ENCODE results near the gene SS18L1.

The SS18L1 gene

DNA sequence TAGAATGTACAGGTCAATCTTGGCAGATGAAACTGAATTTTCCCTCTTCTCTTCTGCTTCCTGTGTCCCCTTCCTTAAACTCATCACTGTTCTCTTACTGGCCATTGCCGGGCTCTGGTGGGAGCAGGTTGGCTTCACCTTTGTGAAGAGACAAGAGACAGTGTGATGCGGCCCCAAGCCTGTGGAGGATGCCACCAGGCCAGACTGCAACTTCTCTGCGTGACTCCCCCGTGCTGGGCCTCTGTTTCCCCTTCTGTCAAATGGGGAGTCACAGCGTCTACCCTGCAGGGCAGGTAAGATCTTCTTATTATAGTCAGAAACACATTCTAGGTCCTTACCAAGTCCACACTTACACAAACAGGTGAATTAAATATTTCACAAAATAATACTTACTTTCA is 23.2 kb upstream of the SS18L1 start:
- no peak for DNase-seq

DNA sequence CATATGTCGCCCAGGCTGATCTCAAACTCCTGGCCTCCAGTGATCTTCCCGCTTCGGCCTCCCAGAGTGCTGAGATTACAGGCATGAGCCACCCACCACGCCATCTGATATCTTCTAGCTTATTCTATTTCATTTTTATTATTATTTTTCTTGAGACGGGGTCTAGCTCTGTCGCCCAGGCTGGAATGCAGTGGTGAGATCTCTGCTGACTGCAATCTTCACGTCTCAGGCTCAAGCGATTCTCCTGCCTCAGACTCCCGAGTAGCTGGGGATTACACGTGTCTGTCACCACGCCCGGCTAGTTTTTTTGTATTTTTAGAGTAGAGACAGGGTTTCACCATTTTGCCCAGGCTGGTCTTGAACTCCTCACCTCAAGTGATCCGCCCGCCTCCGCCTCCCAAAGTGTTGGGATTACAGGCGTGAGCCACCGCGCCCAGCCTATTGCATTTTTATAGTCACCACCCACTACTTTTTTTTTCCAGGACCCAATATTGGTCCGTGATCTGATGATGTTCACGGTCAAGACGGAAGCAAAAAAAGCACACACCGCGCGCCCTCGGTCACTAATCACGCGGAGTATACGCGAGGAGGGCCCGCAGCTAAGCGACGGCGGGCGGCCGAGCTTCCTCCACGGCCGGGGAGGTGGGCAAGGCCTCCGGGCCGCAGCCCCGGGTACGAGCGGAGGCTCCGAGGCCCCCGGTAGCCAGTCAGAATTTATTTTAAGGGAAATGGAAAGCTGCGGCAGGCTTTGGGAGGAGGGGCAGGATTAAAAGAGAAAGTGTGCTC is 22.4 kb upstream of the SS18L1 start:
- peak in 1 of 5 experiments; percentile 34 for DNase-seq

DNA sequence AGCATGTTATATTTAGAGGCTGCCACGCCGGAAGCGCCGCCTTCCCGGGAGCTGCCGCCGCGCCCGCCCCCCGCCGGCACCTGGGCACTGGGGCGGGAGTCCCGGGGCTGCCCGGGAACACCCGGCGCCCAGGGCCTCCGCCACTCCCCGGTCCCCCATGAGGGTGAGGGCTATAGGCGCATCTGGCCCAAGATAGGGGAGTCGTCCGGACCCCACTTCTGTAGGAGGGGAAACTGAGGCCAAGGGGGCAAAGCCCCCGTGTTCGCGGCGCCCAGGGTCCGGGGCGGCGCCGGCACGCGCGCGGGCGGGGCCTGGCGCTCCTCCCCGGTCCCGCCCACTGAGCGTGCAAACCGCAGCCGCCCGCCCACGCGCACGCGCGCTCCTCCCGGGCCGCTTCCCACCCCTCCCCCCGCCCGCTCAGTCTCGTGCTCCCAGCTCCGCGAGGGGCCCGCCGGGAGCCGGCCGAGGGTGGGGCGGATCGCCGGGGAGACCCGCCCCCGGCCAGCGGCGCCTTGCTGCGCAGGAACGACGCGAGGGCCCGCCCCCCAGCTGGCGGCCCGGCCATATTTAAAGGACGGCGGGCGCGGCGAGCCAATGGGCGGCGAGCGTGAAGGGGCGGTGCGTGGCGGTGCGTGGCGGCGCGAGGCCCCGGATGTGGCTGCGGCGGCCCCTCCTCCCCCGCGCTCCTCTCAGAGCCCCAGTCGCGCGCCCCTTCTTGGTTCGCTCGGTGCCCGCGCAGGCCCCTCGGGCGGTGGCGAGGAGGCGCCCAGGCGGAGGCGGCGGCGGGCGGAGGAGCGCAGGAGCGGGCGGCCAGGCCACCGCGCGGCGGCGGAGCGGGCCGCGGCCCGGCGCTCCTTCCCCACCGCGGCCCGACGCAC is 21.6 kb upstream of the SS18L1 start, which contains the start of gene LSM14B:
LSM14B (plus strand) TSS at position 700 of the 878 bp plus-strand sequence. CDS start 192 bp downstream, outside the sequence.
- DNase-seq, result peak; percentile 93 to 98 (median 94)

DNA sequence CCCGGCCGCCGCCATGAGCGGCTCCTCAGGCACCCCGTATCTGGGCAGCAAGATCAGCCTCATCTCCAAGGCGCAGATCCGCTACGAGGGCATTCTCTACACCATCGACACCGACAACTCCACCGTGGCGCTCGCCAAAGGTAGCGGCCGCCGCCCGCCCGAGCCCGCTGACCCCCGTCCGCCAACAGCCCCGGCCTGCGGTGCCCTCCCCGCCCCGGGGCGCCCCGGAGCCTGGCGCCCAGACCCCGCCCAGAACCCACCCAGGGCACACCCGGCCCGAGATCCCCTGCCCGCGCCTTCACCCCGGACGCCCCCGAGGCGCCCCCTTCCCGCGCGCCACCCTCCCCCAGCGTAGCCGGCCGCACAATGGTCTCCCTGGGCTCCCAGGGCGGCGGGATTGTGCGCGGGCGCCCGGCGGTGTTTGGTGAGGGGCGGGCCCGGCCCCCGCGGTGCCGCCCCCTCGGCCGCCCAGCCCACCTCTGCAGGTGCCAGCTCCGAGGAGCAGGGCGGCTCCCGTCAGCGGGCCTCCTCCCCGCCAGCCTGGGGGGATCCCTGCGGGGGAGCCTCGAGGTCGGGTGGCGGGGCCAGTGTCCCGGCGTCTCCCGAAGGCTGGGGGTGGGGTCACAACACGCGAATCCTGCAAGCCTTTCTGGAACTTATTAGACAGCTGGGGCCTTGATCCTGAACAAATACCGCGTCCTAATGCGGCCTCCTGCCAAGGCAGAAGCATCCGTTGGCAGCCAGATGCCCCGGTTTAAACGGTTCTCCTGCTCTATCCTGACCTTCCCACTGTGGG is 20.7 kb upstream of the SS18L1 start:
- peak in 4 of 5 experiments; percentile 19 to 45 (median 38) for DNase-seq

DNA sequence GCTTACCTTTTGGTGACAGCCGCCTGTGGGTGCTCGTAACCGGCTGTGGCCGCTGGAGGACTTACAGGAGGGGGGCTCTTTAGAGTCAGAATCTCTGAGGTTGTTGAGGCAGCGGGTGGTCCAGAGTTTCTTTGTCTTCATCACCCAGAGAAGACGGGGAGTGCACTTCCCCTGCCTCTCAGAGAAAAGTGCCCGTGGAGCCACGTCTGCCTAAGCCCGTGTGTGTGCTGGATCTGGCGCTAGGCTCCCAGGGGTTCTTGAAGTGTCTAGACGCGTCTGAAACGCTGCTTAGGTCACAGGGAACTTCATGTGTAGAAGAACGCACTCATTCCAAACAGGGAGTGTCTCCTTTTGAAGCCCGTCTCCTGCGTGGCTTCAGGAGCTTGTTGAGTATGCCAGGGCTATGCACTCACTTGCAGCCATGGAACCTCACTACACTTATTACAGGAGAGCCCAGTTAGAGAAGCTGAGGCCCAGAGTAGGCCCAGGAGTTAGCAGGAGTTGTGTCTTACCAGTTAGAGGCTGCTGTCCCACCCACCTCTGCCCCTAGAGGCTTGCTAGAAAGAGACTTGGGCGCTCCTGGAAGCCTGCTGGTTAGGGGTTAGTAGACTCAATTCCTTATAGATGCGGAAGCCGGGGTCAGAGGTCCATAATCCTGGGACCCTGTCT is 20.0 kb upstream of the SS18L1 start:
- no peak for DNase-seq

DNA sequence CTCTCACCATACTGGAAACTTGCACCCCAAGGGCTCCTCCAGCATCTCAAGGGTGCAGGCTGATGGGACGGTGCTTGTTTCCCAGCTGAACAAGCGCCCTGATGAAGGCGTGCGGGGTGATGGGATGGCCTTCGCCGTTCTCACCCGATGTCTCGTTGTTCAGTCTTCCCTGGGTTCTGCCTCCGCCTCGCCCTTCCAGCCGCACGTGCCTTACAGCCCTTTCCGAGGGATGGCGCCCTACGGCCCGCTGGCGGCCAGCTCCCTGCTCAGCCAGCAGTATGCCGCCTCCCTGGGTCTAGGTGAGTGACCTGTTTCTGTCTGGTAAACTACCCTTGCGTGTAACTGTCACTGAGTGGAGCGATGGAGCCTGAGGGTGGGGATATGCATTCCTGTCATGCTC is 17.4 kb upstream of the SS18L1 start:
- no peak for DNase-seq

DNA sequence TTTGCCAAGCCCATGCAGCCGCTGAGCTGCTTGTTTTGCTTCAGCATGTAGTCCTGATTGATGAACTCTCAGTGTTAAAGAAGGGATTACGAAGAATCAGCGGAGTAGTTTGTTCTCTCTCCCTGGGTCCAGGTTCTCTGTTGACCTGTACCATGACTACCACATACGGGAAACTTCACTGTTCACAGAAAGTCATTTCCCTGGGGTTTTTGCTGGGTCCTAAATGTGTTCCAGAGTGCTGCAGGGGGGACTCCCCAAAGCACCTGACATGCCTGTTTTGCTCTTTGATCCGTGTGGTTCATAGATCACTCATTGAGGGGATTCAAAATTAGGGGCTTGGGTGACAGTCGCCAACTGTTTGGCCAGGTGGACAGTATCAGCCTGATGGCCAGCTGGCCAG is 15.8 kb upstream of the SS18L1 start:
- DNase-seq, result no peak

DNA sequence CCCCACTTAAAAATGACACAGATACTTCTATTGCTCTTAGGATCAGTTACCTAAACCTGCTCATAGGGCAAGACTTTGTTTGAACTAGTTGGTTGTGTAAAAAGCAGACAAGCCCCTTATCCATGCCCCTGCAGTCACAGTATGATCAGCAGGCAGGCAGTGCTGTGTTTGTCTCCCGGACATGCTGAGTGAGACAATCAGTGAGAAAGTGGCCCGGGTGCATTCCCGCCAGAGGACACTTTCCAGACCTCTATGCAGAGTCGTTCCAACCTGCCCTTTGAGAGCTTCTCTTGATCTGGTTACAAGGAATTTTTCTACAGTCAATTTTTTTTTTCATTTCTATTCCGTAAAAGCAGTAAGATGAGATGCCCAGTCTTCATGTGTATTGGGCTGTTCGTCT is 15.1 kb upstream of the SS18L1 start:
- no peak for DNase-seq

DNA sequence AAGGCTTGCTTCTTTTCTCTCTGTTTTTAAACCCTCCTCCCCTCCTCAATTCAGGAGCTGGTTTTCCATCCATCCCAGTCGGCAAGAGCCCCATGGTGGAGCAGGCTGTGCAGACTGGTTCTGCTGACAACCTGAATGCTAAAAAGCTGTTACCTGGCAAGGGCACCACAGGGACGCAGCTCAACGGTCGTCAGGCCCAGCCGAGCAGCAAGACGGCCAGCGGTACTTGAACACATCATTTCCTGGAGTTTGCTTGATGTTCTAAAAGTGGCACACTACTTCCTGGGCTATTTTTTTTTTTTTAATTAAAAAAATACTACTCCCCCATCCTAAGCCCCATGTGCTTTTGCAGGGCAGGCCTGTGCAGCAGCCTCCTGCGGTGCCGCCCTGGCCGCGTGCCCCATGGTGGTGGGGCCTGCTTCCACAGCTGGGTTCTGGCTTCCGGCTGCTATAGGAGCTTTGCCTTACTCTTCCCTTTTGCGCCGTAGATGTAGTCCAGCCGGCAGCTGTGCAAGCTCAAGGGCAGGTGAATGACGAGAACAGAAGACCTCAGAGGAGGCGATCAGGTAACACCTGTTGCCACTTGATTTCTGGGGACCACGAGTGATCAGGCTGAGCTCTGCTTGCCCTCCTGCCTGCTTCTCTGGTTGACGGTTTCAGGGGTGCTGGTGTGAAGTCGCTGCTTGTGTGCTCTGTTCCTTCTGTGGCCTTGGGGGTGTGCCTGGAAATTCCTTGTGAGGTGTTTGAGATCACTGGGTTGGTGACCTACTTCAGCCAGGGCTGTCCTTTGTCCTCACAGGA is 13.6 kb upstream of the SS18L1 start:
- no peak for DNase-seq

DNA sequence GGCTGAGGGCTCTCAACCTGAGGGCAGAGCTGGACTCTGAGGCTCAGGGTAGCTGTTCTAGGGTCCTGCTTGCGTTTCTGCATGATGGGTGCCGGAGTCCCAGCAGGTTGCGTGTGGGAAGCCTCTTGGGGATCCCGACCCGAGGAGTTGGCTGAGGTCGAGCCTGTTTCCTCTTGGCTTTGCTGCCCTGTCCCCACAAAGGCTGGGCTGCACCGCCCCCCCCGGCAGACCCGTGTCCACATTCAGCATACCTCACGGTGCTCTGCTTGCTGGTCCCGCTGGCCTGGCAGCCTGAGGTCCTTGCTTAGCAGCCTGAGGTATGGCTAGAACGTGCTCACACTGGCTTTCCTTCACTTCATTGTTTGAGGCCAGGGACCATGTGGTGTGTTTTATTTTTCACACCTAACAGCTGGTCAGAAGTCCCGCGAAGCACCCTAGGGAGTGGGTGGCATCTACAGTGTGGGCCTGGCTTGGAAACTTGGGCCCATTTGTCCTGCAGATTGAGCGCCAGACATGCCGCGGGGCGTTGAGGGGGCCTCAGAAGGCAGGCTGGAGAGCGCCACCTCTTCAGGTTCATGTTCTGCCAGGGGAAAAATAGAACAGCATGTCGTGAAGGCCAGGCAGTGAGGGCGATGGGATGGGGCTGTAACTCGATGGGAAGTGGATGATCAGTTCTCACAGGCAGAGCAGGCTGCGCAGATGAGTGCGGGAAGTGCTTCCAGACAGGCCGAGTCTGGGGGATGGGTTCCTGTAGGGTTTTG is 11.8 kb upstream of the SS18L1 start:
- no peak for DNase-seq

DNA sequence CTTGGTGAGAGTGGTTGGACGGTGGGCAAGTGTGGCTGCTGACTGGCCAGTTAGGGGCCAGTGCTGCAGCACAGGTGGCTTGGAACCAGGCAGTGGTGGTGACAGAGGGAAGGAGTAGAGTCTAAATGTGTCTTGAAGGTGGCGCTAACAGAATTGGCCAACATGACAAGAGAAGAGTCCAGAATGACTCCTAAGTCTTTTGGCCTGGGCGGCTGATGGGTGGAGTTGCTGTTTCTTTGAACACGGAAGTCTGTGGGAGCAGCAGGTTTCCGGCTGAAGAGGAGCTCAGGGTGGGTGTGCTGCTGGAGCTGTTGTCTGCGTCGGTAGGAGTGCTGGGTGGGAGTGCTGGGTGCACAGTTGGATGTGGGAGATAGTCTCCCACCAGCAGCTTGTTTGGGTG is 11.1 kb upstream of the SS18L1 start:
- DNase-seq, result peak in 1 of 5 experiments; percentile 33

DNA sequence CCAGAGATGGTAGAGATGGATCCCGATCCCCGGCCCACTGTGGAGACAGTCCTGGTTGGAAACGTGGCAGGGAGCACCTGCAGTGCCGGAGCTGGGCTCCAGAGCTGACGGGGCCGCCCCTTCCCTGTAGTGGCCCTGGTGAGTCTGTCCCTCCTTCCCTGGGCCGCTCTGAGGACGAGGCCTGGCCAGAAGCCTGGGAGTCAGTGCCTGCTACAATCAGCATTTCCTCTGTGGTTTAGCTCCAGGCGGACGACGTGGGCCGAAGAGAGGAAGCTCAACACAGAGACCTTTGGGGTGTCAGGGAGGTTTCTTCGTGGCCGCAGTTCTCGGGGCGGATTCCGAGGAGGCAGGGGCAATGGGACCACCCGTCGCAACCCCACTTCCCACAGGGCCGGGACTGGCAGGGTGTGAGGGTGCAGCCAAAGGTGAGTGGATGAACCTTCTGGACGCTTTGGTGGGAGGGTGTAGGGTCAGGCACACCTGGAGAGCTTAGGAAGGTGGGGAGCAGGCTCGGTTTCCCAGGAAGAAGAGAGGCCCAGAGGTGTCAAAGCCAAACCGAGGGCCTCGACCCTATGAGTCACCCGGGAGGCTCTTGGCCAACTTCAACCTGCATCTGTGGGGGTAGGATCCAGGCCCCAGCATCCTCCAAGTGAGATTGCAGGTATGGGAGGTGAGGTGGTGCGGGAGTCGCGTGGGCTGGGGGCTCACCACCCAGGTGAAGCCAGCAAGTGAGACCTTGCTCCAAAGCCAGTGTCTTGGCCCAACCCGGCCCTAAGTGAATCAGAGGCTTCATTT is 10.3 kb upstream of the SS18L1 start:
- DNase-seq, result no peak

DNA sequence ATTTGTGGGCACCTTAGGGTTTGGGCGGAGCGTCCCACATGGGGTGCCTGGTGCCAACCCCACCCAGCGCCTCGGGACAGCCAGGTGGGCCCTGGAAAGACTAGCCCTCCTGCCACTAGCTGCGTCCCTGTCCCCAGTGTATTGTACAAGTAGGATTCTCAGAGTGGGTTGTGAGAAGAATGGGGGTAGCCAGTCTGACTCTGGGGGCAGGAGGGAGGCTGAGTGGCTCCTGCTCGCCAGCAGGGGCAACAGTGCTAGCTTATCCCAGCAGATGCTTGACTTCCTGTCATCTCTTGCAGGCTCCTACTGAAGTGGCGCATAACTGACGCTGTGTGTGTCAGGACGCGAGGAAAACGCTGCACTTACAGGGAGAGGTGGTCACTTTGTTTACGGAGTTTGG is 9.7 kb upstream of the SS18L1 start:
- peak in 1 of 5 experiments; percentile 35 for DNase-seq

DNA sequence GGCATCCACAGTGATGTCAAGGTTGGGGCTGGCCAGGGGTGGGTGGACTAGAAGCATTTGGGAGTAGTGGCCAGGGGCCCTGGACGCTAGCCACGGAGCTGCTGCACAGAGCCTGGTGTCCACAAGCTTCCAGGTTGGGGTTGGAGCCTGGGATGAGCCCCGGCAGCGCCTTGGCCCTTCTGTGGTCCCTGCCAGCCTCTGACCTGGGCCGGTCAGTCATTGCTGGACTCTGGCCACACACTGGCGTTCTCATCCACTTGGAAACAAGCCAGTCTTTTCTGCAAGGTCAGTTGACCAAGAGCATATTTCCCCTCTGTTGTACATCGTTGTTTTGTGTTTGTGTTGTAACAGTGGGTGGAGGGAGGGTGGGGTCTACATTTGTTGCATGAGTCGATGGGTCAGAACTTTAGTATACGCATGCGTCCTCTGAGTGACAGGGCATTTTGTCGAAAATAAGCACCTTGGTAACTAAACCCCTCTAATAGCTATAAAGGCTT is 8.8 kb upstream of the SS18L1 start:
- no peak for DNase-seq

DNA sequence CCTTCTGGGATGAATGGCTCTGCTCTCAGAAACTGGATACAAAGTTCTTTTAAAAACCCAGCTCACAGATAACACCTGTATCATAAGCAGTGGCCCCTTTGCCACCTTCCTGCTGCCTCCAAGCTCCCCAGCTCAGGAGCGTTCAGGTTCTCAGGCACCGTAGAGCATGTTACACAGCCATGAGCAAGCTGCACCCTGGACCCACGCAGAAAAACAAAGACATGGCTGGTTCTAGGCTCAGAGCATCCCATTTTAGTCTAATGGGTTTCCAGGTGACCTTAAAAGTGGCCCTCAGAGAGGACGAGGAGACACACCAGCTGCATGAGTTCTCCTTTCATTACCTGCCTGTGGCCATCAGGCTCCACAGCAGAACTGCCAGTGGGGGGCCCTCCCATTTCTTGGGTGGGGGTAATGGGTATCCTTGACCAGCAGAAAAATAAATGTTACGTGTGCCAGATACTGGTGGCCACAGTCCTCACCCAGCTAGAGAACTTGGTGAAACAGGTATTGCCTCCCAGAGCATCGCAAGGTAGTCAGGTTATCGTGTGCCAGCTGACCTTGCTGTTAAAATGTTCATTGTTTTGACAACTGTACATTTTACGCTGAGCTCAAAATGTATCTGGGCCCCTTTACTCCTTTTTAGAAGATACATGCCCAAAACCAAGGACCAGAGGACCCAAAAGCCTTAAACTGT is 7.8 kb upstream of the SS18L1 start:
- no peak for DNase-seq

DNA sequence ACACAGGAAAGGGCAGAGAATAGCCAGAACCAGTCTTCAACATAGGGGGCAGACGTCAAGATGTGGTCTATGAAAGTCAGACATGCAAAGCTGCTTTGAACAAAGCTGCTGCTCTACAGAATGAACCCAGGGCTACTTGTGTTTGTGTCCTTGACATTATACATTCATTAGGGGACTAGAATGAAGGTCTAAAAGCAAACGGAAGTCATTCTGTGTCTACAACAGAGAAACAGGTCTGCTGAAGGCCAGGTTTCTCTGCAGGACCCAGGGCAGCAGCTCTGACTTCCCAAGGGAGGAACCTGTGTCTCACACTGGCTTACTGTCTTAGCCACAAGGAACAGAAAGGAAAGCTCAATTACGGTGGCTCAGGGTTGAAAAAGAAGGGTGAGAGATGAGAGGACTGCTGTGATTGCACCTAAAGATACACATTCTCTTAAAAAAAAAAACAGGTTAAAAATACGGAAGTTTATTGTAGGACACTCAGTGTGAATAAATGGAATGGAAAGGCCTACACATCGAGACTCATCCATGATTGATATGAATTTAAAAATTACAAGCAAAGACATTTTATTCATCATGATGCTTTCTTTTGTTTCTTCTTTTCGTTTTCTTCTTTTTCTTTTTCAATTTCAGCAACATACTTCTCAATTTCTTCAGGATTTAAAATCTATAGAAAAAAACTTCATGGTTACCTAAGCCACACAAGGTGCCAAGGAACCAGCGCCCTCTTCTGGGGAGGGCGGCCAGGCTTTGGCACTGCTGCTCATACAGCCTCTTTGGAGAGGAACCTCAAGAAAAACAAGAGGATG is 7.1 kb upstream of the SS18L1 start:
- DNase-seq, result peak; percentile 37 to 82 (median 51)

DNA sequence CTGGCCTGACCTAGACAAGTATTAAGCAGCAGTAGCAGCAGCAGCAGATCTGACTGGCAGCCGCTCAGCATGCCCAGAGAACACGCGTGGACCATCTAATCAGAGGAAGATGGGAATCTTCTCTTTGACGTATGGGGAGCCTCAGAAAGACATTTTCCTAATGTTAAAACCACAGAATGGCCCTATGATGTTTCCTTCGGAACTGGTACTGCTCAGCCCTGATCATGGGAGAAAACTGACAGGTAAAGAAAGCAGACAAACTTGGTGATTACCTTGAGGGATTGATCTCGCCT is 6.5 kb upstream of the SS18L1 start:
- DNase-seq, result no peak

DNA sequence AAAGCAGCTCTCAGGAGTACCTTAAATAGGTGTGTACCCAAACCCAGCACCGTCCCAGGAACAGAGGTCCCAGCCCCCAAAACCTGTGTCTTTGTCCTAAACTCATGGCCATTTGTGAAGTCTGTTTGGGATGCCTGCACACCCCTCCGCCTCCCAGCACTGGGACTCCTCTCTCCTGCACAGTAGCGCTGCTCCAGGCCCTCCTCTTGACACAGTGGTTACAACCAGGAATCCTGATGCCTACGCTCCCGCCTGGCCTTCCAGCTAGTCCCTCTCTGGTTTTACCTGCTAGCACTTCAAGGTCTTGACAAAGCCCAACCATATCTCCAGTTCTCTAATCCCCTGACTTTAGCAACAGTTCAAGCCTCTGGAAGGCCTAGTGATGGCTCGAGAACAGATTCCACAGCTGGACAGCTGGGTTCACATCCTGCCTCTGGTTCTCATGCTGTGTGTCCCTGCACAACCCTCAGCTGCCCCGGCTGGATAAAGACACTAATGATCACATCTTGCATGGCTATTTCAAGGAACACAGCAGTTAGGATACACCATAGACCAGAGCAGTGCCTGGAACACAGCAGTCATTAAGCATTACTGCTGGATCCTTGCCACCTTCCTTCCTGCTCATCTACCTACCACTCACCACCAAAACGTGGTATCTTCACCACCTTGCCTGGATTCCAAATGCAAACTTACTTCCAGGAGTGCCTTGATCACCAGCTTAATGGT is 5.9 kb upstream of the SS18L1 start:
- DNase-seq, result no peak
